Measurements from ENCODE around the gene C1RL.
A peak's percentile ranks its signal among the peaks of the same experiment; 100 is the strongest.

C1RL gene

GRCh38 chr12:7134396-7135166 is 25.6 kb upstream of the C1RL start:
- Histone ChIP-seq H3K27ac (ENCODE audit: low read length) (no peak overlapping the region), H4K20me1 (ENCODE audit: insufficient read depth, low read length) (no peaks in the 10 kb centered on the region; the same call in 1 of the 2 replicates), H3K9ac (ENCODE audit: low read depth, low read length) (no peak overlapping the region), H3K36me3 (ENCODE audit: insufficient read depth, low read length) (peaks cover 49% of the 10 kb centered on the region), H3K4me3 (ENCODE audit: low read depth in 1 of 2, low read length in 2 of 2) (no peak overlapping the region), H3K4me1 (ENCODE audit: insufficient read depth, low read length) (peaks cover 22% of the 10 kb centered on the region), H3K79me2 (ENCODE audit: insufficient read depth, low read length) (peaks cover 4% of the 10 kb centered on the region; the same call in 1 of the 2 replicates), H2AFZ (ENCODE audit: low read depth, low read length) (no peak overlapping the region), H3K9me3 (ENCODE audit: insufficient read depth, low read length, severe bottlenecking) (no peaks in the 10 kb centered on the region), H3K27me3 (ENCODE audit: insufficient read depth, low read length, poor library complexity) (no peaks in the 10 kb centered on the region), H3K4me2 (ENCODE audit: insufficient read depth, low read length) (no peak overlapping the region)
- no peak for ATAC-seq (ENCODE audit: insufficient read depth, low read depth)
- no peak for DNase-seq
- TF ChIP-seq CTCF (IDR thresholded peaks at IDR 0.05; ENCODE audit: borderline replicate concordance, extremely low read depth, low read length, poor library complexity, severe bottlenecking) (no peak), EZH2 (IDR thresholded peaks at IDR 0.05; ENCODE audit: borderline replicate concordance, low read depth, low read length, severe bottlenecking) (no peak)

- no peaks in the 10 kb centered on the region for H3K27me3 ChIP-seq (ENCODE audit: insufficient read depth, low read length, poor library complexity)
- peak; percentile 60 for DNase-seq
Observed at GRCh38 chr12:7131502-7131866, 22.5 kb upstream of the C1RL start.

GRCh38 chr12:7130701-7131501 is 21.9 kb upstream of the C1RL start:
- peaks cover 26% of the 10 kb centered on the region for H3K36me3 ChIP-seq (ENCODE audit: insufficient read depth, low read length)
- TF ChIP-seq CTCF (IDR thresholded peaks at IDR 0.05; ENCODE audit: borderline replicate concordance, extremely low read depth, low read length, poor library complexity, severe bottlenecking) (no peak), EZH2 (IDR thresholded peaks at IDR 0.05; ENCODE audit: borderline replicate concordance, low read depth, low read length, severe bottlenecking) (no peak)
- H3K9me3 ChIP-seq (ENCODE audit: insufficient read depth, low read length, severe bottlenecking): no peaks in the 10 kb centered on the region
- no peaks in the 10 kb centered on the region; the same call in 1 of the 2 replicates for H4K20me1 ChIP-seq (ENCODE audit: insufficient read depth, low read length)
- H3K79me2 ChIP-seq (ENCODE audit: insufficient read depth, low read length): peaks cover 4% of the 10 kb centered on the region; the same call in 1 of the 2 replicates
- peak overlapping the region; percentile 94 for H2AFZ ChIP-seq (ENCODE audit: low read depth, low read length)
- H3K4me3 ChIP-seq (ENCODE audit: low read depth in 1 of 2, low read length in 2 of 2): peak overlapping the region; percentile 36 to 73
- peak overlapping the region; percentile 64 for H3K27ac ChIP-seq (ENCODE audit: low read length)
- ATAC-seq (ENCODE audit: insufficient read depth, low read depth): no peak
- peak overlapping the region; percentile 65 for H3K9ac ChIP-seq (ENCODE audit: low read depth, low read length)
- H3K4me2 ChIP-seq (ENCODE audit: insufficient read depth, low read length): peak overlapping the region; percentile 97
- H3K4me1 ChIP-seq (ENCODE audit: insufficient read depth, low read length): peaks cover 30% of the 10 kb centered on the region
- DNase-seq: no peak
- H3K27me3 ChIP-seq (ENCODE audit: insufficient read depth, low read length, poor library complexity): no peaks in the 10 kb centered on the region

More at GRCh38 chr12:7131502-7131866, 22.5 kb upstream of the C1RL start:
- H3K9me3 ChIP-seq (ENCODE audit: insufficient read depth, low read length, severe bottlenecking): no peaks in the 10 kb centered on the region
- H3K4me3 ChIP-seq (ENCODE audit: low read depth in 1 of 2, low read length in 2 of 2): peak overlapping the region in 1 of 2 experiments; percentile 73; a peak in 2 of 4 replicates
- peak overlapping the region; percentile 65; the same call in 1 of the 2 replicates for H3K9ac ChIP-seq (ENCODE audit: low read depth, low read length)
- peak; percentile 48 for ATAC-seq (ENCODE audit: insufficient read depth, low read depth)
- peaks cover 30% of the 10 kb centered on the region for H3K4me1 ChIP-seq (ENCODE audit: insufficient read depth, low read length)
- peaks cover 32% of the 10 kb centered on the region for H3K36me3 ChIP-seq (ENCODE audit: insufficient read depth, low read length)
- peak overlapping the region; percentile 97 for H3K4me2 ChIP-seq (ENCODE audit: insufficient read depth, low read length)
- H2AFZ ChIP-seq (ENCODE audit: low read depth, low read length): no peak overlapping the region
- peaks cover 4% of the 10 kb centered on the region; the same call in 1 of the 2 replicates for H3K79me2 ChIP-seq (ENCODE audit: insufficient read depth, low read length)
- no peaks in the 10 kb centered on the region; the same call in 1 of the 2 replicates for H4K20me1 ChIP-seq (ENCODE audit: insufficient read depth, low read length)
- TF ChIP-seq EZH2 (IDR thresholded peaks at IDR 0.05; ENCODE audit: borderline replicate concordance, low read depth, low read length, severe bottlenecking): no peak
- no peak for TF ChIP-seq CTCF (IDR thresholded peaks at IDR 0.05; ENCODE audit: borderline replicate concordance, extremely low read depth, low read length, poor library complexity, severe bottlenecking)
- no peak overlapping the region; the same call in 1 of the 2 replicates for H3K27ac ChIP-seq (ENCODE audit: low read length)

Measured in DND-41 (cell line).